ENCODE measurements around the gene RCN1. TPM values are rescaled to one million over a fixed set of nuclear protein-coding genes. Genes with fewer than 3 reads are reported as not detected.

Gene RCN1
- total RNA-seq, 1 experiment from 2014 or later, result 214 TPM

- DNase-seq (ENCODE audit: low read depth, low spot score), result no peak
- in situ Hi-C loops (cut with HindIII; ENCODE audit: low pct_unique_long_range_greater_than_20kb, low sequenced_read_pairs), result no loop called here
Observed at GRCh38 chr11:32070692-32071091, 20.2 kb upstream of the RCN1 start.

DNA sequence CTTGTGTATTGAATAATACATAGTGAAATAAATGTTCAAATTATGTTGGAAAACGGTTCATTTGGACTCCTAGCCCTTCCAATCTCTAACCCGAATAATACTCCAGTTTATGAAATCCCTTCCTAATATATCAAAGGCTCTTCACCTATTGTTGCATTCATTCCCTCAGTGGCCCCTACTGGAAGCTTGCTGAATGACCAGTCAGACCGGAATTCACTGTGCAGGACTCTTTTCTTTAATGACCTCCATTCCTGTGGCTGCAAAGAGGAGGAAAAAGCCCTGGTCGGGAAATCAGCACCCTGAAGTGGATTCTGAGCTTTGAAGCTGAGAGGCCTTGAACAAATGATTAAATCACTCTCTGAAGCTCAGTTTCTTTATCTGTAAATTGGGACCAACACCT lies 19.1 kb upstream of the RCN1 start:
- in situ Hi-C loops (cut with HindIII; ENCODE audit: low pct_unique_long_range_greater_than_20kb, low sequenced_read_pairs), result no loop called here
- DNase-seq (ENCODE audit: low read depth, low spot score), result peak; percentile 68

GRCh38 chr11:32072872-32073643 lies 17.8 kb upstream of the RCN1 start:
- in situ Hi-C loops (cut with HindIII; ENCODE audit: low pct_unique_long_range_greater_than_20kb, low sequenced_read_pairs), result no loop called here
- DNase-seq (ENCODE audit: low read depth, low spot score), result no peak

- in situ Hi-C loops (cut with HindIII; ENCODE audit: low pct_unique_long_range_greater_than_20kb, low sequenced_read_pairs), result no loop called here
Observed at GRCh38 chr11:32073644-32074026, 17.2 kb upstream of the RCN1 start.

DNA sequence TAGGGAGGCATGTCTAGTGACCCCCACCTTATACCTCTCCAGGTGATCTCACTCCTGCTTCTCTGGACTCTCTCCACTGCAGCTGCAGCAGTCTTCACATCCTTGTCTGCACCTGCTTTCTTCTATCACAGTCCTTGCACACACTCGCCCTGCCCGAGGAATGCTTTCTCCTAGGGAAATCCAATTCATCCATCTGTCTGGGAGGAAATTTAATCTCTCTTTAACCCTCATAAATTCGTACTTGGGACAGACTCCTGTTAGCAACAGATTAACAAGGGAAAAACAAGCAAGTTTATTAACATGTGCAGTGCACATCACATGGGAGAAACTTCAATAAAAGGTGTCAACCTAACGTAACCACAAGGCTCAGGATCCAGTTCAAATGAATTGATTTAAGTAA lies 11.3 kb upstream of the RCN1 start:
- in situ Hi-C loops (cut with HindIII; ENCODE audit: low pct_unique_long_range_greater_than_20kb, low sequenced_read_pairs), result no loop called here

More at GRCh38 chr11:32073644-32074026, 17.2 kb upstream of the RCN1 start:
- no peak for DNase-seq (ENCODE audit: low read depth, low spot score)

GRCh38 chr11:32080361-32080980 lies 10.4 kb upstream of the RCN1 start:
- DNase-seq (ENCODE audit: low read depth, low spot score), result no peak
- in situ Hi-C loops (cut with HindIII; ENCODE audit: low pct_unique_long_range_greater_than_20kb, low sequenced_read_pairs), result no loop called here

More for the DNA sequence above, 11.3 kb upstream of the RCN1 start:
- DNase-seq (ENCODE audit: low read depth, low spot score), result no peak

- DNase-seq (ENCODE audit: low read depth, low spot score), result no peak
- in situ Hi-C loops (cut with HindIII; ENCODE audit: low pct_unique_long_range_greater_than_20kb, low sequenced_read_pairs), result no loop called here
Observed at GRCh38 chr11:32081129-32081641, 9.7 kb upstream of the RCN1 start.

- DNase-seq (ENCODE audit: low read depth, low spot score), result no peak
- in situ Hi-C loops (cut with HindIII; ENCODE audit: low pct_unique_long_range_greater_than_20kb, low sequenced_read_pairs), result no loop called here
Observed at GRCh38 chr11:32081901-32082300, 9.0 kb upstream of the RCN1 start.

DNA sequence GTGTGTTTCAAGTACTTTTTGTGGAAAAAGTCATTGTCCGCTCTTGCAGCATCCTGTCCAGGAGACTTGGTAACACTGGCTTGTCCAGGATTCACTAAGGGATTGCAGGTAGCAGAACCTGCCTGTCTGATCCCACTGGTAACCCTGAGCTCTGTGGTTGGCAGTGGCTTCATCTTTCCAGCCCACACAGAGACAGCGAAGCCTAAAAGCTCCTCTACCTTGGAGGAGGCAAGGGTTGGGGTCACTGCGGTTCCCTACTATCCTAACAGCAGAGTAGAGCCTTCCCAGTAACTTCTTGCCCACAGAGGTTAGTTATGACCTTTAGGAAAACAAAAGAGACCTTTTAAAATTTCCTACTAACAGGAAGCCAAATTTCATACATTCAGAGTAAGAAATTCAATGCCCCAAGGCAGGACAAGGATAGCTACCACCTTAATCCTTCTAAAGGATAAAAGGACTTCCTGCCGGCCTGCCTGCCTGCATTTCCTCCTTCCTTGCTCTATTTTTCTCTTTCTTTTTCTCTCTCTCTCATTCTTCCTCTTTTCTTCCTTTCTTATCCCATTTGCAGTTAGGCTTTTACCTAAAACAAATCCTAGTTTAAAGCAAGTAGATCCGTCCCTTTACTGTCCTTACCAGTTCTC lies 8.4 kb upstream of the RCN1 start:
- in situ Hi-C loops (cut with HindIII; ENCODE audit: low pct_unique_long_range_greater_than_20kb, low sequenced_read_pairs), result no loop called here
- DNase-seq (ENCODE audit: low read depth, low spot score), result peak; percentile 49

GRCh38 chr11:32087597-32087996 lies 3.3 kb upstream of the RCN1 start:
- in situ Hi-C loops (cut with HindIII; ENCODE audit: low pct_unique_long_range_greater_than_20kb, low sequenced_read_pairs), result no loop called here
- no peak for DNase-seq (ENCODE audit: low read depth, low spot score)

GRCh38 chr11:32088117-32088941 lies 2.5 kb upstream of the RCN1 start:
- in situ Hi-C loops (cut with HindIII; ENCODE audit: low pct_unique_long_range_greater_than_20kb, low sequenced_read_pairs), result no loop called here
- DNase-seq (ENCODE audit: low read depth, low spot score), result peak; percentile 58

DNA sequence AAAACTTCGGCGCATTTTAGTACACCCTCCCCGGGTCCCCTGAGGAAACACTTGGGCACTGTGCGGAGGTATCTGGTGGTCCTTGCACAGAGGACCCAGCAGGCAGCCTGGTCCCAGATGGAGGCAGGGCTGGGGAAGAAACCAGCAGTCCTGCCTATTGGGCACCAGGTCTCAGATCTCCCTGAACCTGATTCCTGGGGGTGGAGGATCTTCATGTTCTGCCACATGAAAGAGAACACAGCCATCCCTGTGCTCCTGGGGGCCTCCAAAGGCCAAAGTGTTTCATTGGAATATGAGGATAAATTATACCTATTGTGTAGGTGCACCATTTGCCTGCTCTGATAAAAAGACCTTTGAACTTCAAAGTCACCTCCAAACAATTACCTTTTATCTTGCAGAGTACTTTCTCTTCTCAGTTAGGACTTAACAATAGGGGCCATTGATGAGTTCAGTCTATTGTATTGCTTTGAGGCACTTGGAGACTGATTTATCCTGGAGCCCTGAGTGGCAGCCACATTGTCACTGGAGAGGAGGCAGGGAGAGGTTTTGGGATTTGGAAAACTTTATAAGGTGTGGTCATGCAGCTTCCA lies 1.8 kb downstream of the RCN1 start:
- peak; percentile 25 for DNase-seq (ENCODE audit: low read depth, low spot score)
- in situ Hi-C loops (cut with HindIII; ENCODE audit: low pct_unique_long_range_greater_than_20kb, low sequenced_read_pairs), result no loop called here

- in situ Hi-C loops (cut with HindIII; ENCODE audit: low pct_unique_long_range_greater_than_20kb, low sequenced_read_pairs), result no loop called here
- DNase-seq (ENCODE audit: low read depth, low spot score), result no peak
Observed at GRCh38 chr11:32094923-32095322, 4.0 kb downstream of the RCN1 start.

DNA sequence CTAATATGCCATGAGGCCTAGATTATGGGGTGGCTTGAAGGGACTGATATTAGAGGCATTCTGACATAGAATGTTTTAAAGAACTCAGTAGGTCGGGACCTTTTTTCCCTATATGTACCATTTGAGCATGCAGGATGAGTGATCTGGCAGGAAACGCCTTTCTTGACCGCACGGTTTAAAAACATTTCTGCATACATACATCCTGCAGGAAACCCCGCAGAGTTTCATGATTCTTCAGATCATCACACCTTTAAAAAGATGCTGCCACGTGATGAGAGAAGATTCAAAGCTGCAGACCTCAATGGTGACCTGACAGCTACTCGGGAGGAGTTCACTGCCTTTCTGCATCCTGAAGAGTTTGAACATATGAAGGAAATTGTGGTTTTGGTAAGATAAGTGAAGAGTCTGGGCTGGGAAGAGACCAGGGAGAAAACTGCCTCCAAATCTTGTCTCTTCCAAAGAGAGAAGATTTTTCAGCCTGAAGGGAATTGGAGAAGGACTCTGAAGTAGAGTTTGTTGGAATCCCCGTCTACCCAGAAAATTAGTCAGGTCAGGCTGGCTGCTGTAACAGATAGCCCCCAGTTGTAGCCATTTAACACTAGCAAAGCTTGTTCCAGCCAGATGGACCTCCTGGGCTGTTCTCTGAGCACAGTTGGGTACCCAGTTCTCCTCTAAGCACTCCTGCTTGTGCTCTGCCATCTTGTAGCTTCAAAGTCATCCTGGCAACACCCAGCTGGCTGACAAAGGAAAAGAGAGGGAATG lies 7.4 kb downstream of the RCN1 start:
- no peak for DNase-seq (ENCODE audit: low read depth, low spot score)
- in situ Hi-C loops (cut with HindIII; ENCODE audit: low pct_unique_long_range_greater_than_20kb, low sequenced_read_pairs), result no loop called here

DNA sequence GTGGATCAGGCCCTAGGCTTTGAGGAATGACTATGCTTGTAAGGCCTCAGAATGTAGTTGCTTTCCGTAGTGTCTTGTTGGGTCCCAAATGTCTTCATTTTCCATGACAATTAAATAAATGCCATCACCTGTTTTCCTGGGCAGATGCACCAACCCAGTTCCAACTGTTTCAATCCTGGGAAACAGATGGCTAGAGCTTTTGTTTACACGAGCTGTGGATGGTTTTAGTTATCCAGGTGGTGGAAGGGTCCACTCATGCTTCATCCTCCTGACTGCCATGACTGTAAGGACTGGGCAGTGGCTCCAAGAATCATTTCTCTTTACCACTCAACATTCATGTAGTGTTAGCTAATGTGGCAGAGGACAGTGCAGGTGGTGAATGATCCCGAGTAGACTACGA lies 8.6 kb downstream of the RCN1 start:
- no peak for DNase-seq (ENCODE audit: low read depth, low spot score)
- in situ Hi-C loops (cut with HindIII; ENCODE audit: low pct_unique_long_range_greater_than_20kb, low sequenced_read_pairs), result no loop called here

- in situ Hi-C loops (cut with HindIII; ENCODE audit: low pct_unique_long_range_greater_than_20kb, low sequenced_read_pairs), result no loop called here
- no peak for DNase-seq (ENCODE audit: low read depth, low spot score)
Observed at GRCh38 chr11:32100495-32100894, 9.6 kb downstream of the RCN1 start.

- in situ Hi-C loops (cut with HindIII; ENCODE audit: low pct_unique_long_range_greater_than_20kb, low sequenced_read_pairs), result no loop called here
Observed at GRCh38 chr11:32101791-32102190, 10.9 kb downstream of the RCN1 start.

More at GRCh38 chr11:32101791-32102190, 10.9 kb downstream of the RCN1 start:
- no peak for DNase-seq (ENCODE audit: low read depth, low spot score)

Data from SK-MEL-5 (cell line).